RKO (cell line): ENCODE data around the gene ZNF687.
"Not testable (repeated sequence)": the region's sequence is repeated elsewhere in the genome, so short reads cannot be mapped to it uniquely, and the experiment has no call there.

Experiments
- DNase-seq: peaks from one replicate; pipeline ENCODE4 v3.0.0-alpha.2; 2016; ENCODE audit warnings: low spot score

ZNF687 gene, protein sequence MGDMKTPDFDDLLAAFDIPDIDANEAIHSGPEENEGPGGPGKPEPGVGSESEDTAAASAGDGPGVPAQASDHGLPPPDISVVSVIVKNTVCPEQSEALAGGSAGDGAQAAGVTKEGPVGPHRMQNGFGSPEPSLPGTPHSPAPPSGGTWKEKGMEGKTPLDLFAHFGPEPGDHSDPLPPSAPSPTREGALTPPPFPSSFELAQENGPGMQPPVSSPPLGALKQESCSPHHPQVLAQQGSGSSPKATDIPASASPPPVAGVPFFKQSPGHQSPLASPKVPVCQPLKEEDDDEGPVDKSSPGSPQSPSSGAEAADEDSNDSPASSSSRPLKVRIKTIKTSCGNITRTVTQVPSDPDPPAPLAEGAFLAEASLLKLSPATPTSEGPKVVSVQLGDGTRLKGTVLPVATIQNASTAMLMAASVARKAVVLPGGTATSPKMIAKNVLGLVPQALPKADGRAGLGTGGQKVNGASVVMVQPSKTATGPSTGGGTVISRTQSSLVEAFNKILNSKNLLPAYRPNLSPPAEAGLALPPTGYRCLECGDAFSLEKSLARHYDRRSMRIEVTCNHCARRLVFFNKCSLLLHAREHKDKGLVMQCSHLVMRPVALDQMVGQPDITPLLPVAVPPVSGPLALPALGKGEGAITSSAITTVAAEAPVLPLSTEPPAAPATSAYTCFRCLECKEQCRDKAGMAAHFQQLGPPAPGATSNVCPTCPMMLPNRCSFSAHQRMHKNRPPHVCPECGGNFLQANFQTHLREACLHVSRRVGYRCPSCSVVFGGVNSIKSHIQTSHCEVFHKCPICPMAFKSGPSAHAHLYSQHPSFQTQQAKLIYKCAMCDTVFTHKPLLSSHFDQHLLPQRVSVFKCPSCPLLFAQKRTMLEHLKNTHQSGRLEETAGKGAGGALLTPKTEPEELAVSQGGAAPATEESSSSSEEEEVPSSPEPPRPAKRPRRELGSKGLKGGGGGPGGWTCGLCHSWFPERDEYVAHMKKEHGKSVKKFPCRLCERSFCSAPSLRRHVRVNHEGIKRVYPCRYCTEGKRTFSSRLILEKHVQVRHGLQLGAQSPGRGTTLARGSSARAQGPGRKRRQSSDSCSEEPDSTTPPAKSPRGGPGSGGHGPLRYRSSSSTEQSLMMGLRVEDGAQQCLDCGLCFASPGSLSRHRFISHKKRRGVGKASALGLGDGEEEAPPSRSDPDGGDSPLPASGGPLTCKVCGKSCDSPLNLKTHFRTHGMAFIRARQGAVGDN

DNA sequence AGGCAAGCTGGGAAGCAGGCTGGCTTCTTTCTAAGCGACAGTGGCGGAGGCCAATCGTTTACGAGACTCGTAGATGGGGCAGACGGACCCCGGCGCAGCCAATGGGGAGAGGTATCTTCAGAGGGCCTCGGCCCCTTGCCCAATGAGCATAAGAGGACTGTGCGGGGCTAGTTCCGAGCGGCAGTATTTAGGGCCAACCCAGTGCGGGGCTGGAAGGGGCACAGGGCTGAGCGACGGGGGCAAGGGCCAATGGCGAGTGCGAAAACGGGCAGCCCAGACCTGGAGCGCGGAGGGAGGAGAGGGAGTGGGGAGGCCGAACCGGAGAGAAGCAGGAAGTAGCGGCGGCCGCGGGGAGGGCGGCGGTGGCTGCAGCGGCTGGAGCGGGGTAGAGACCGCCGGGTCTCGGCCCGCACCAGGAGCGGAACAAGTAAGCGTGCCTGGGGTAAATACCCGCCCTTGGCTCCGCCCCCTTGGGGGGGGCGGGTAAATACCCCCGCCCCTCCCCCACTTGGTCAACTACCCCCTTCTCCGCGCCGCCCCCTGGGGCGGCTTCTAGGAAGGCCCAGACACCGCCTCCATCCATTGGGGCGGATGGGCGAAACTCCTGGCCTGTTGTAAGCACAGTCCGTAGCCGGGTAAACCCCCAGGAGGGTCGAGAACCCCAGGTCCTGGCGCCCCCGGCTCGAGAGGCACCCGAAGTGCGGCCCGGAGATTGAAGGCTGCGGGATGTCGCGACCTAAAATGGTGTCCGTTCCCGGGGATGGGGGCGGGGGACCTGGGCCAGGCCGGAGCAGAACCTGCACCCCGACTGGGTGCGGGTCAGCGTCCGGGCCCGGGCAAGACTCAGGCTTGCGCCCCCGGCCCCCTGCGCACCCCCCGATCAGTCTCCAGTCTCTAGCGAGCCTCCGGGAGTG is at the start of gene ZNF687:
TSS of gene ZNF687 (plus strand) at position 331 of the 914 bp plus-strand sequence. CDS start 3,993 bp downstream, outside the sequence.
- DNase-seq = peak; percentile 100

DNA sequence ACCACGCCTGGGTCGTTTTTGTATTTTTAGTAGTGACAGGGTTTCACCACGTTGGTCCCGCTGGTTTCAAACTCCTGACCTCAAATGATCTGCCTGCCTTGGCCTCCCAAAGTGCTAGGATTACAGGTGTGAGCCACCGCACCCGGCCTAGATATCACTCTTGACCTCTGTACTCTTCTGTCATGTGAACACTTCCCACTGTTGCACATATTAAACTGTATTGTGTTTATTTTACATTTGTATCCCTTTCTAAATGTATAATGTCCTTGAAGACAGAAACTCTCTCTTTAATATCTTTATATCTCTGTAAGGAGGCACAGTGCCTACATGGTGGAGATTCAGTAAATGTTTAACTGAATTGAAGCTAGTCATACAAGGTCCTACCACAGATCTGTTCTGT is 46.9 kb upstream of the ZNF687 start:
- DNase-seq = no peak

DNA sequence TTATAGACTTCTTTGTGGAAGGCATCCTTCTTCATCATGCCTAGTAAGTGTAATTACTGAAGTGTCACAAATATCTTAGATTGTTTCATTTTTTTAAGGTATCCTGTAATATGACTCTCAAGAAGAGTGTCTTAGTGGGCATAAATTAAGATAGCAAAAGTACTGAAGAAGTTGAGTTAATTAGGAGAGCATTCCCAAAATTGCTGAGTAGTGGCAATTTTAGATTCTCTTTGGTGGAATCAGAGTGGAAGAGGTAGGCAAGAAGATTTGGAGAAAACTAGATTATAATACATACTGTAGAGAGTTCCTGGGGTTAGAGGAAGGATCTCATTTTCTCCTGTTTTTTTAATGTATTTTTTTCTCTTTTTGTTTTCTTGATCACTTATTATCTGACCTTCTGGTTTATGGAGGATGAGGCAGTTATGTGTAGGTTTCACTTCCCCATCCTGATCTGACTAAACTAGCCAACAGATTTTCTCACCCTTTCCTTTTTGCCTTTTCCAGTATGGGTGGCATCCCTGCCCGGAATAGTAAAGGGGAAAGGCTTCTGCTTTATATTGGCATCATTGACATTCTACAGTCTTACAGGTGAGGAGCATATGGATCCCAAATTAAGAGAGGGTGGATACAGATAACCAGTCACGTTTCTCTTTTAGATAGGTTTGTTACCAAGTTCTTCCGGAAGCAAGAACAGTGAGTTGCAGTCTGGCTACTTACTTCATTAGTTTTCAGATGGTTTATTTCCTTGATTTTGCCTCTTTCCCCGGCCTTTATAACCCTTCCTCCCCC is 44.2 kb upstream of the ZNF687 start:
- no peak for DNase-seq

DNA sequence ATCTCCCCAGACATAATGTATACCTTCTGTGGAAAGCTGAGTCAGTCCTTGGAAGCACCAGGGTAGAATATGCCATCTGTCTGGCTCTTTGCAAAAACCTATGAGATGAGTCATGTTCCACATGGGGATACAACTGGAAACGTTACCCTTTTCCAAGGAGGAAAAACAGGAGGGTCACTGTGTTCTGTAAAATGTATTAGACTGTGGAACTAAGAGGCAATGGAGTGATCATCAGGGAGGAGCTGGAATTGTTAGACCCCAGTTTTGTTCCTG is 43.7 kb upstream of the ZNF687 start:
- DNase-seq = peak; percentile 29

DNA sequence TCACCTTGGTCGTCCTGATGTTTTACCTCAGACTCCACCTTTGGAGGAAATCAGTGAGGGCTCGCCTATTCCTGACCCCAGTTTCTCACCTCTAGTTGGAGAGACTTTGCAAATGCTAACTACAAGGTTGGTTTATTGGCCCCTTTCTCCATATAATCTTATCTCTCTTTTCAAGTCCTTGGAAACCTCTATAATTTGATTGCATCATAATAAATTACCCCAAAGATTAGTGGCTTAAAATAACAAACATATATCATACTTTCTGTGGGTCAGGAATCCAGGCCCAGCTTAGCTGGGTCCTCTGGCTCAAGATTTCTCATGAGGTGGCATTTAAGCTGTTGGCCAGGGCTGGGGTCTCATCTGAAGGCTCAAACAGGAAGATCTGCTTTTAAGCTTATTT is 39.7 kb upstream of the ZNF687 start:
- DNase-seq = no peak

DNA sequence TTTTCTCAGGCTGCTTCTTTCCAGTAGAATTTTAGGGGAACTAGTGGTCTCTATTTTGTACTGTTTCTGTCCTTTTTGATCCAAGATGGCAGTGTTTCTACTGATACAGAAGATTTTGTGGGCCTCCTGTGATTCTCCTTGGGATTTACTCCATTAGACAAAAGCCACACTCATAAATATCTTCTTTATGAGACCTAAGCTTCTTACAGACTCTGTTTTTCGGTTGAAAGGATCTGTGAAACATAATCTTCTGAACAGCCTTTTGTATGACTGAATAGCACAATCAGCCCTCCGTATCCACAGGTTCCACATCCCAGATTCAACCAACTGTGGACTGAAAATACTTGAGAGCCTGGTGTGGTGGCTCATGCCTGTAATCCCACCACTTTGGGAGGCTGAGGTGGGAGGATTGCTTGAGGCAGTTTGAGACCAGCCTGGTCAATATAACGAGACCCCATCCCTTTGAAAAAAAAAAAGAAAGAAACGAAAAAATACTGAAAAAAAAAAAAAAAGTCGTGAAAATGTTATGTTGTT is 38.3 kb upstream of the ZNF687 start:
- DNase-seq = no peak

DNA sequence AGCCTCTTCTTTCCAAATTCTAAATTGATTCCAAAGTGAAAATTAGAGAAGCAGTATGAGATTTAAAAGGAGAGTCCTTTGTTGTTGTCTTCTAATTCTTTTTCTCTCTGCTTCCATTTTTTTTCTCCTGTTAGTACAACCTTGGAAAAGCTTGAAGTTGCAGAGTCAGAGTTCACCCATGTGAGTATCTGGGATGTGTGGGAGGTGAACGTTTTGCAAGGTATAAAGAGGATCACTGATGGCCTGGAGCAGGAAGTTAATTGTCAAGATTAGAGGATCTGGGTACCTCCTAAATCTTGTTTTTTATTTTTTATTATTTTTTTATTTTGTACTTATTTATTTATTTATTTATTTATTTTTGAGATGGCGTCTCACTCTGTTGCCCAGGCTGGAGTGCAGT is 35.3 kb upstream of the ZNF687 start:
- no peak for DNase-seq

DNA sequence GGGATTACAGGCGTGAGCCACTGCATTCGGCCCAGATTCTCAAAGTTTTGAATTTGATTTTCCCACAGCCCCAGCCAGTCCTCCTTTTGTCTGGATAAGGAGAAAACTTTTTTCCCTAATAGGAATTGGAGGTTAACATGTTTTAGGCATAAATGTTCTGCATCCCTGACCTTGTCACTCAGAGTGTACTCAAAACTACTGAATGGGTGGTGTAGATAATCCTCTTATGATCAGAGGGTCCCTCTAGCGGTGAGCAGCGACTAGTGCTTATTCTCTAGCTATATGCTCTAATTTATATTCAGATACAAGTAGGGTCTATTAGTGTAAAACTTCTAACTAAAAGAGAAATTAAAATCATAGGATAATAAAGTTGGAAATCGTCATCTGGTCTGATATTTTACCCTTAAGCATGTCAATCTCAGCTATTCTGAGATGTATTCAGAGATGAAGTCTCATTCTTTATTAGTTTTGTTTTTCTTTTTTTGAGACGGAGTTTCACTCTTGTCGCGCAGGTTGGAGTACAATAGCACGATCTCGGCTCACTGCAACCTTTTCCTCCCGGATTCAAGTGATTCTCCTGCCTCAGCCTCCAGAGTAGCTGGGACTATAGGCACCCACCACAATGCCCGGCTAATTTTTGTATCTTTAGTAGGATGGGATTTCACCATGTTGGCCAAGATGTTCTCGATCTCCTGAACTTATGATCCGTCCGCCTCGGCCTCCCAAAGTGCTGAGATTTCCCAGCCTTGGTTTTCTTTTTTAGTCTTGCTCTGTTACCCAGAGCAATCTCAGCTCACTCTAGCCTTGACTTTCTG is 30.2 kb upstream of the ZNF687 start:
- peak; percentile 94 for DNase-seq

DNA sequence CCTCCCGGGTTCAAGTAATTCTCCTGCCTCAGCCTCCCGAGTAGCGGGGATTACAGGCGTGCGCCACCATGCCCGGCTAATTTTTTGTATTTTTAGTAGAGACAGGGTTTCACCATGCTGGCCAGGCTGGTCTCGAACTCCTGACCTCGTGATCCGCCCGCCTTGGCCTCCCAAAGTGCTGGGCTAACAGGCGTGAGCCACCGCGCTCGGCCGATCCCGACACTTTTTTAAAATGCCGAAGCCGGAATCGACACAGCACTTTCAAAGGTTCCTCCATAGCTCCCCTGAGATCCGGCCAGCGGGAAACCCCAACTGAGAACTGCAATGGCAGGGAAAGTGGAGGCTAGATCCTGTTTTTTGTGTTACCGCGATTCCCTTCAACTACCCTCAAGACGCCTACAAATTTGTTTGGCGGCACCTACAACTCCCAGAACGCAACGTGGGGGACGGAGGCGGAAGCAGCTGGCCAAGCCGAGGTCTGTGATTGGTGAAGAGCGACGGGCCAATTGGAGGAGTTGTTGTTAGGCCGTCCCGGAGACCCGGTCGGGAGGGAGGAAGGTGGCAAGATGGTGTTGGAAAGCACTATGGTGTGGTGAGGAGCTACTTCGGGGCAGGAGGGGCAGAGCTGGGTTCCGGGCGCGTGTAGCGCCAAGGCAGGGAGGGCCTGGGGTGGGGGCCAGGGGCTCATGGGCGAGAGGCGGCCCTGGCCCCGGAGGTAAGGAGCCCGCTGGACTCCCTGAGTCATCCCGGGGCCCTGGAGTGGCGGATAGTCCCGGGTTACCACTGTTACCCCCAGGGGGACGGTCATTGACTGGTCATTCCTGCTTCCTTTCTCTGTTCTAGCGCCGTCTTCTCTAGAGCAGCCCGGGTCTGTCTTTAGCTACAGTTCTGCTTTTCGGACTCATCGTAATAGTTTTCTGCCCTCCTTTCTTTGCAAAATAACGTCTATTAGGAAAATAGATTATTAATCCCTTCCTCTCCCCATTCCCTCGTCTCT is 27.6 kb upstream of the ZNF687 start, which contains the start of gene PSMD4:
TSS of gene PSMD4 (plus strand) at position 518 of the 997 bp plus-strand sequence. CDS start at position 567, 49 bp downstream.
- DNase-seq = peak; percentile 97

DNA sequence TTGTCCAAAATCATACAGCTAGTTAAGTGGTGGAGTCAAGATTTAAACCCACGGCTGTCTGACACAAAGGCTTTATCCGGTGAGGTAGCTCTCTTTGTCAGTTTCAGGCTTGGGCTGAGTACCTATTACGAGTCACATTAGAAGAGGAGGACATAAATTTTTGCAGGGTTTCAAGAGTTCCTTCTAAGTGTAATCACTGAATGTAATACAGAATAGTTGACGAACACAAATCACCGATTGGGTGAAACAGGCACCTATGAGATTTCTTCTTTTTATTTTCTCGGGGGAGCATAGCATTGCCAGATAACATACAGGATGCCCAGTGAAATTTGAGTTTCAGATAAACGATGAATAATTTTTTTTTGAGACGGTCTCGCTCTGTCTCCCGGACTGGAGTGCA is 26.7 kb upstream of the ZNF687 start:
- DNase-seq = peak; percentile 62

DNA sequence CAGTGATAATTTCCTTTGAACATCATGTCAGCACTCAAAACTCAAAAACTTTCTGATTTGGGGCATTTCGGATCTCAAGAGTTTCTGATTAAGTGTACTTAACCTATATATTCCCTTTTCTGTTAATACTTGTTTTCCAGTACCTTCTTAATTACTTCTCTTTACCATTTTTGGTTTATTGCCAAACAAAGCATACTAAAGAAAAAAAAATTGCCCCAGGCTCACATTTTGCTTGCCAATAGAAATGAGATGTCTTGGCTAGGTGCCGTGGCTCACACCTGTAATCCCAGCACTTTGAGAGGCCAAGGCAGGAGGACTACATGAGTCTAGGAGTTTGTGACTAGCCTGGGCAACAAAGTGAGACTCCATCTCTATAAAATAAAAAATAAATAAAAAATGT is 22.7 kb upstream of the ZNF687 start:
- no peak for DNase-seq

DNA sequence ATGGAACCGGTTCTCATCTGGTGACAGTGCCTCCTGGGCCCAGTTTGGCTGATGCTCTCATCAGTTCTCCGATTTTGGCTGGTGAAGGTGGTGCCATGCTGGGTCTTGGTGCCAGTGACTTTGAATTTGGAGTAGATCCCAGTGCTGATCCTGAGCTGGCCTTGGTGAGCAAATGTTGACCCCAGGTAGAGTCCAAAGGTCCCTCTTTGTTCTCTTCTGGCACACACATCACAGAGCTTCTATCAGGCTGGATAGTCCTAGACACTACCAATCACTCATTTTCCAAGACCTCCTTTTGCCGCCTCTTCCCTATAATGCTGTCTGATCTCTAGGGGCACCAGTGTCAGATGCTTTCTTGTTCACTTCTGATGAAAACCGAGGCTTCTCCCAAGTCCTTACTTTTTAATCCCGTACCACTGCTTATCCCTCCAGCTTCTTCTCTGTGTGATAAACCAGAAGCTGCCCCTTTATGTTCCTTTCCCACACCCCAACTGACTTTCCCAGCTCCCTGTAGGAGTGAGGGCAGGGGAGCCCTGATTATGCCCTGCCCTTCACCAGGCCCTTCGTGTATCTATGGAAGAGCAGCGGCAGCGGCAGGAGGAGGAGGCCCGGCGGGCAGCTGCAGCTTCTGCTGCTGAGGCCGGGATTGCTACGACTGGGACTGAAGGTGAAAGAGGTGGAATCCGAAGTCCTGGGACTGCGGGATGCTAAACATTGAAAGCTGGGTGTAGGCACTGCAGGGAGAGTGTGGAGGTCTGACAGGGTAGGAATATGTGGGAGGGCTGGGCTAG is 16.5 kb upstream of the ZNF687 start:
- no peak for DNase-seq

DNA sequence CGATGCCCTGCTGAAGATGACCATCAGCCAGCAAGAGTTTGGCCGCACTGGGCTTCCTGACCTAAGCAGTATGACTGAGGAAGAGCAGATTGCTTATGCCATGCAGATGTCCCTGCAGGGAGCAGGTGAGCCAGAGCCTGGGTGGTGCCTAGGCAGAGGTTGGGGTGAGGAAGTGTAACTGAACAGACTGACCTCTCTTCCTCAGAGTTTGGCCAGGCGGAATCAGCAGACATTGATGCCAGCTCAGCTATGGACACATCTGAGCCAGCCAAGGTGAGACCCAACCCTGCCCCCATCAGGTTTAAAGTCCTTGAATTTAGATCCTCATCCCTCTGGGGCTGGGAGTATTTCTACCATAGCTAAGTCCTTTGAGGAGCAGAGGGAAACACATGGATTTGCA is 15.8 kb upstream of the ZNF687 start:
- no peak for DNase-seq

DNA sequence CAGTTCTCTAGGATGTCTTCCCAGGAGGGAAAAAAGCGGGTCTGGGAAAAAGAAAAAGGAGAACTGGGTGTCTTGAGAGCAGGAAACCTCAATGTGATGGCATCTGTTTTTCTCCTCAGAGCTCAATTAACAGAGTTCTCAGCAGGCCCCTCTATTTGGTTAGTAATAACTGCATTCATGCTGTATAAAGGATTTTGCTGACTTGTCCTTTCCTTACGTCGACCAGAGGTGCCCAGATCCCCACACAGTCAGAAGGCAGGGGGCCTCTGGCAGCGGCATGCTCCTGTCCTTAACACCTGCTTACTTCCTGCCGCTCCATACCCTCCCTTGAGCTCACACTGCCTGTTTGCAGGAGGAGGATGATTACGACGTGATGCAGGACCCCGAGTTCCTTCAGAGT is 15.3 kb upstream of the ZNF687 start:
- DNase-seq = no peak

DNA sequence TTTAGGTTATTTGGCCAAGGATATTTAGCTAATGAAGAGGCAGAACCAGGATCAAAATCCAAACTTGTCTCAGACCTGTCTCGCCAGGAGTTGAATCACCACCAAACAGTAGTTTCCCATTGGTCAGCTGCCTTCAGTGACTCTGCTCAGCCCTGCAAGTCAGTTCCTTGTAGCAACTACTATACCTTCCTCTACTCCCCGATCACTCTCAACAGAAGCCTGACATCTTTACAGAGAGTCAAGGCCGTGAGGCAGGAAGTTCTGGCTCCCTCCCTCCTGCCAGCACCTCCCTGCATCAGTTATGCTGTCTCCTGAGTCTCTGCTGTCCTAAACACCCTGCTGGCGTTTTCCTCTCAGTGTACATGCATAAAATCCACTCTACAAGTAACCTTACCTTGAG is 14.3 kb upstream of the ZNF687 start:
- no peak for DNase-seq

DNA sequence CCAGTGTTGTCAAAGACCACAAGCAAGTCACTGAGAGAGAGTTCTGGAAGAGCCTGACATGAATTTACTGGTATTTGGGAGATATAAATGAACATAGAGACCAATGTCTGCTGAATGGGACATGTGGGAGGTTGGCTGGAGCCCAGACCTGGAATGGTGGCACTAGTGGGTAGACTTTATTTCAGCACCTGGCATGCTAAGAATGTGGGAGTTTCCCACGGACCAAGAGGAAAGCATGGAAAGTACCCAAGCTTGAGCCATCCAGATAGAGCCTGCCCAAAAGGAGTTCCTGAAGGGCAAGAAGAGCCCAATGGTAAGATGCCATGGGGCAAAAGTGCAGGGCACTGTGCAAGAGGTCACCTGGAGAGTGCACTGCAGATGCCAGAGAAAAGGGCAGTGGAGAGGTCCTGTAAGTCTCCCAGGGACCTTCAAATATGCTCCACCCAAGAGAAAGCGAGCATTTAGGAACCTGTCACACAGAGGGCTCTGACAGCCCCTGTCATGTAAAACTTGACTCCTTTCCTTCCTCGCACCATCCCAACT is 8.1 kb upstream of the ZNF687 start:
- no peak for DNase-seq

DNA sequence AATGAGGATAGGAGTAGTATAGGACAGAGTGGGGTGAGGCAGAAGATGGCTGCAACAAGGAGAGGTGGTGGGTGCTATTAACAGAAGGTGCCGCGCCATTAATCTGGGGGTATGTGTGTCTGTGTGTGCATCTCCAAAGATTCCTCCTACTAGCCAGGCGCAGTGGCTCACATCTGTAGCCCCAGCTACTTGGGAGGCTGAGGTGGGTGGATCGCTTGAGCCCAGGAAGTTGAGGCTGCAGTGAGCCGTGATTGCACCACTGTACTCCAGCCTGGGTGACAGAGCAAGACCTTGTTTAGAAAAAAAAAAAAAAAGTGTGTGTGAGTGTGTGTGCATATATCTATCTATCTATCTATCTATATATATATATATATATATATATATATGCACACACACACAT is 6.8 kb upstream of the ZNF687 start:
- DNase-seq = not testable (repeated sequence)
